DMS53 treated with DMSO at 0.1 percent for 48 hours (cell line): Measurements from ENCODE around the gene TMEM238.
A peak's percentile ranks its signal among the peaks of the same experiment; 100 is the strongest.

ENCODE experiments used
- DNase-seq: peaks from one replicate; lab custom pipeline; 2025; ENCODE audit not compliant: unreplicated experiment; lab: John Stamatoyannopoulos, UW

Gene TMEM238

GRCh38 chr19:55382013-55382412 is 2.1 kb downstream of the TMEM238 start:
- no peak for DNase-seq

GRCh38 chr19:55379174-55379573 is 4.9 kb downstream of the TMEM238 start:
- DNase-seq = no peak

- DNase-seq = no peak
Measured at GRCh38 chr19:55377356-55378131, 6.5 kb downstream of the TMEM238 start.

GRCh38 chr19:55376241-55376933 is 7.7 kb downstream of the TMEM238 start, which contains the start of gene TMEM190:
TMEM190 (plus strand) TSS chr19:55376826; CDS start chr19:55376854, 28 bp downstream.
- no peak for DNase-seq

GRCh38 chr19:55373993-55374757 is 9.9 kb downstream of the TMEM238 start:
- no peak for DNase-seq

GRCh38 chr19:55373306-55373992 is 10.6 kb downstream of the TMEM238 start:
- no peak for DNase-seq

GRCh38 chr19:55372316-55373081 is 11.6 kb downstream of the TMEM238 start:
- no peak for DNase-seq

GRCh38 chr19:55370305-55370988 is 13.6 kb downstream of the TMEM238 start, which contains the start of gene IL11:
IL11 (minus strand) TSS chr19:55370463; CDS start chr19:55370310, 153 bp downstream.
- DNase-seq = no peak

GRCh38 chr19:55369653-55370304 is 14.3 kb downstream of the TMEM238 start:
- DNase-seq = peak; percentile 44

GRCh38 chr19:55368701-55369563 is 15.2 kb downstream of the TMEM238 start:
- DNase-seq = peak; percentile 10

- no peak for DNase-seq
Measured at GRCh38 chr19:55368106-55368505, 16.0 kb downstream of the TMEM238 start.

GRCh38 chr19:55366790-55367189 is 17.3 kb downstream of the TMEM238 start:
- DNase-seq = no peak

GRCh38 chr19:55365964-55366363 is 18.1 kb downstream of the TMEM238 start:
- DNase-seq = no peak

- no peak for DNase-seq
Measured at GRCh38 chr19:55365245-55365644, 18.8 kb downstream of the TMEM238 start.

- DNase-seq = no peak
Measured at GRCh38 chr19:55362990-55363716, 20.9 kb downstream of the TMEM238 start, which contains the start of gene GARIN5B. GARIN5B (minus strand) TSS chr19:55363260; CDS start chr19:55363066, 194 bp downstream.

- no peak for DNase-seq
Measured at GRCh38 chr19:55362174-55362989, 21.7 kb downstream of the TMEM238 start.
